C4-2B (cell line): Measurements from ENCODE around the gene TUSC7.

Source experiments
- H3K27ac ChIP-seq: fragments of 450-650 bp; 2 replicates; pipeline ENCODE4 v1.5.1; 2017
- CTCF ChIP-seq: fragments of 450-650 bp; conservative IDR thresholded peaks from 2 replicates; pipeline ENCODE4 v1.5.1; 2017; ENCODE audit warnings: mild to moderate bottlenecking
- ZFX ChIP-seq: fragments of 450-650 bp; IDR thresholded peaks from 2 replicates; pipeline ENCODE4 v1.6.1; 2017

Gene TUSC7

GRCh38 chr3:116709479-116709878 is at the start of gene TUSC7:
TUSC7 (plus strand) TSS chr3:116709779.
- TF ChIP-seq CTCF: no peak
- no peak for TF ChIP-seq ZFX
- H3K27ac ChIP-seq: no peak within 1 kb of the TSS

GRCh38 chr3:116661196-116661595 is 48.4 kb upstream of the TUSC7 start:
- TF ChIP-seq ZFX: no peak
- no peak for TF ChIP-seq CTCF
- H3K27ac ChIP-seq: no peak overlapping the region

- TF ChIP-seq CTCF (no peak), ZFX (no peak)
- no peak overlapping the region for H3K27ac ChIP-seq
These were observed 46.1 kb upstream of the TUSC7 start for GRCh38 chr3:116663161-116664110.

GRCh38 chr3:116667324-116667723 is 42.3 kb upstream of the TUSC7 start:
- H3K27ac ChIP-seq: no peak overlapping the region
- no peak for TF ChIP-seq CTCF
- TF ChIP-seq ZFX: no peak

GRCh38 chr3:116667791-116668190 is 41.8 kb upstream of the TUSC7 start:
- no peak overlapping the region for H3K27ac ChIP-seq
- TF ChIP-seq ZFX (no peak), CTCF (no peak)

- no peak for TF ChIP-seq CTCF
- TF ChIP-seq ZFX: no peak
- H3K27ac ChIP-seq: no peak overlapping the region
These were observed 40.0 kb upstream of the TUSC7 start for GRCh38 chr3:116669576-116669975.

GRCh38 chr3:116671151-116671550 is 38.4 kb upstream of the TUSC7 start:
- H3K27ac ChIP-seq: no peak overlapping the region
- no peak for TF ChIP-seq CTCF
- TF ChIP-seq ZFX: no peak
